ENCODE measurements around the gene C4A.
A peak's percentile ranks its signal among the peaks of the same experiment; 100 is the strongest.

Gene C4A

GRCh38 chr6:31949926-31950548 is 31.8 kb upstream of the C4A start:
- TF ChIP-seq GATA1 (IDR thresholded peaks at IDR 0.05; ENCODE audit: low read depth, low read length) (no peak), POLR2A (IDR thresholded peaks at IDR 0.05; ENCODE audit: low read length) (peak; percentile 15)
- DNase-seq: no peak

GRCh38 chr6:31952140-31952805 is 29.6 kb upstream of the C4A start:
- TF ChIP-seq POLR2A (IDR thresholded peaks at IDR 0.05; ENCODE audit: low read length) (no peak), GATA1 (IDR thresholded peaks at IDR 0.05; ENCODE audit: low read depth, low read length) (no peak)
- DNase-seq: peak; percentile 44 to 67

- no peak for TF ChIP-seq POLR2A (IDR thresholded peaks at IDR 0.05; ENCODE audit: low read length)
- no peak for TF ChIP-seq GATA1 (IDR thresholded peaks at IDR 0.05; ENCODE audit: low read depth, low read length)
- DNase-seq: no peak
Observed at GRCh38 chr6:31952890-31953289, 29.0 kb upstream of the C4A start.

- DNase-seq: no peak
- TF ChIP-seq GATA1 (IDR thresholded peaks at IDR 0.05; ENCODE audit: low read depth, low read length): no peak
- TF ChIP-seq POLR2A (IDR thresholded peaks at IDR 0.05; ENCODE audit: low read length): no peak
Observed at GRCh38 chr6:31954511-31954910, 27.3 kb upstream of the C4A start.

GRCh38 chr6:31956796-31957195 is 25.1 kb upstream of the C4A start:
- TF ChIP-seq POLR2A (IDR thresholded peaks at IDR 0.05; ENCODE audit: low read length) (no peak), GATA1 (IDR thresholded peaks at IDR 0.05; ENCODE audit: low read depth, low read length) (no peak)
- DNase-seq: no peak

GRCh38 chr6:31958412-31958740 is 23.5 kb upstream of the C4A start:
- DNase-seq: peak; percentile 56 to 69
- no peak for TF ChIP-seq GATA1 (IDR thresholded peaks at IDR 0.05; ENCODE audit: low read depth, low read length)

- peak; percentile 99 for DNase-seq
- TF ChIP-seq POLR2A (IDR thresholded peaks at IDR 0.05; ENCODE audit: low read length) (peak; percentile 78), GATA1 (IDR thresholded peaks at IDR 0.05; ENCODE audit: low read depth, low read length) (no peak)
Observed at GRCh38 chr6:31958741-31959739, 22.8 kb upstream of the C4A start, which contains the start of the genes NELFE and SKIC2. Gene NELFE (minus strand): TSS chr6:31958971. CDS start chr6:31958446, 525 bp downstream. Gene SKIC2 (plus strand): TSS chr6:31959175. CDS start chr6:31959193, 18 bp downstream.

- TF ChIP-seq POLR2A (IDR thresholded peaks at IDR 0.05; ENCODE audit: low read length) (no peak), GATA1 (IDR thresholded peaks at IDR 0.05; ENCODE audit: low read depth, low read length) (no peak)
- DNase-seq: no peak
Observed at GRCh38 chr6:31961616-31962015, 20.2 kb upstream of the C4A start.

- DNase-seq: no peak
- no peak for TF ChIP-seq POLR2A (IDR thresholded peaks at IDR 0.05; ENCODE audit: low read length)
- no peak for TF ChIP-seq GATA1 (IDR thresholded peaks at IDR 0.05; ENCODE audit: low read depth, low read length)
Observed at GRCh38 chr6:31963921-31964320, 17.9 kb upstream of the C4A start.

- no peak for DNase-seq
- TF ChIP-seq GATA1 (IDR thresholded peaks at IDR 0.05; ENCODE audit: low read depth, low read length) (no peak), POLR2A (IDR thresholded peaks at IDR 0.05; ENCODE audit: low read length) (no peak)
Observed at GRCh38 chr6:31965700-31966099, 16.2 kb upstream of the C4A start.

- TF ChIP-seq POLR2A (IDR thresholded peaks at IDR 0.05; ENCODE audit: low read length) (no peak), GATA1 (IDR thresholded peaks at IDR 0.05; ENCODE audit: low read depth, low read length) (no peak)
- no peak for DNase-seq
Observed at GRCh38 chr6:31966506-31966905, 15.4 kb upstream of the C4A start.

- TF ChIP-seq POLR2A (IDR thresholded peaks at IDR 0.05; ENCODE audit: low read length): no peak
- TF ChIP-seq GATA1 (IDR thresholded peaks at IDR 0.05; ENCODE audit: low read depth, low read length): no peak
- no peak for DNase-seq
Observed at GRCh38 chr6:31966997-31967925, 14.6 kb upstream of the C4A start.

- no peak for TF ChIP-seq GATA1 (IDR thresholded peaks at IDR 0.05; ENCODE audit: low read depth, low read length)
- no peak for TF ChIP-seq POLR2A (IDR thresholded peaks at IDR 0.05; ENCODE audit: low read length)
- no peak for DNase-seq
Observed at GRCh38 chr6:31967926-31968320, 13.9 kb upstream of the C4A start.

Measured in erythroblast (primary cell).